ENCODE measurements around the gene CPT1A.
A peak's percentile ranks its signal among the peaks of the same experiment; 100 is the strongest.

CPT1A gene

GRCh38 chr11:68749229-68750123 is 92.2 kb downstream of the CPT1A start:
- H3K9ac ChIP-seq (ENCODE audit: low read depth, low read length), result peak overlapping the region; percentile 77
- peaks cover 29% of the 10 kb centered on the region for H3K36me3 ChIP-seq (ENCODE audit: insufficient read depth, low read depth, low read length)
- H3K9me3 ChIP-seq (ENCODE audit: insufficient read depth, low read depth, low read length), result no peaks in the 10 kb centered on the region
- H3K4me3 ChIP-seq (ENCODE audit: low read length), result peak overlapping the region; percentile 61
- H3K27me3 ChIP-seq (ENCODE audit: insufficient read depth, low read length), result no peaks in the 10 kb centered on the region
- H3K4me1 ChIP-seq (ENCODE audit: insufficient read depth, low read length), result peaks cover 16% of the 10 kb centered on the region; the same call in 1 of the 2 replicates
- no peak overlapping the region for H3K27ac ChIP-seq (ENCODE audit: low read length)

GRCh38 chr11:68748061-68748460 is 93.7 kb downstream of the CPT1A start:
- H3K27ac ChIP-seq (ENCODE audit: low read length), result no peak overlapping the region
- no peak overlapping the region for H3K4me3 ChIP-seq (ENCODE audit: low read length)
- H3K9me3 ChIP-seq (ENCODE audit: insufficient read depth, low read depth, low read length), result no peaks in the 10 kb centered on the region
- H3K36me3 ChIP-seq (ENCODE audit: insufficient read depth, low read depth, low read length), result peaks cover 42% of the 10 kb centered on the region
- no peaks in the 10 kb centered on the region for H3K27me3 ChIP-seq (ENCODE audit: insufficient read depth, low read length)
- no peak overlapping the region for H3K9ac ChIP-seq (ENCODE audit: low read depth, low read length)
- H3K4me1 ChIP-seq (ENCODE audit: insufficient read depth, low read length), result peaks cover 16% of the 10 kb centered on the region; the same call in 1 of the 2 replicates

- Histone ChIP-seq H3K27ac (ENCODE audit: low read length) (no peak overlapping the region), H3K27me3 (ENCODE audit: insufficient read depth, low read length) (no peaks in the 10 kb centered on the region), H3K4me3 (ENCODE audit: low read length) (no peak overlapping the region), H3K9me3 (ENCODE audit: insufficient read depth, low read depth, low read length) (no peaks in the 10 kb centered on the region), H3K4me1 (ENCODE audit: insufficient read depth, low read length) (peaks cover 13% of the 10 kb centered on the region; the same call in 1 of the 2 replicates), H3K36me3 (ENCODE audit: insufficient read depth, low read depth, low read length) (peaks cover 57% of the 10 kb centered on the region), H3K9ac (ENCODE audit: low read depth, low read length) (no peak overlapping the region)
Measured at GRCh38 chr11:68743539-68743938, 98.2 kb downstream of the CPT1A start.

- no peak overlapping the region for H3K27ac ChIP-seq (ENCODE audit: low read length)
Measured at GRCh38 chr11:68741463-68741862, 100.3 kb downstream of the CPT1A start.

GRCh38 chr11:68735646-68736045 is 106.1 kb downstream of the CPT1A start:
- H3K9me3 ChIP-seq (ENCODE audit: insufficient read depth, low read depth, low read length), result no peaks in the 10 kb centered on the region
- H3K36me3 ChIP-seq (ENCODE audit: insufficient read depth, low read depth, low read length), result peaks cover 24% of the 10 kb centered on the region
- H3K27ac ChIP-seq (ENCODE audit: low read length), result no peak overlapping the region
- no peaks in the 10 kb centered on the region for H3K27me3 ChIP-seq (ENCODE audit: insufficient read depth, low read length)
- no peaks in the 10 kb centered on the region for H3K4me1 ChIP-seq (ENCODE audit: insufficient read depth, low read length)
- no peak overlapping the region for H3K4me3 ChIP-seq (ENCODE audit: low read length)
- H3K9ac ChIP-seq (ENCODE audit: low read depth, low read length), result no peak overlapping the region

More at GRCh38 chr11:68741463-68741862, 100.3 kb downstream of the CPT1A start:
- peaks cover 63% of the 10 kb centered on the region for H3K36me3 ChIP-seq (ENCODE audit: insufficient read depth, low read depth, low read length)
- peaks cover 7% of the 10 kb centered on the region; the same call in 1 of the 2 replicates for H3K4me1 ChIP-seq (ENCODE audit: insufficient read depth, low read length)
- H3K4me3 ChIP-seq (ENCODE audit: low read length), result no peak overlapping the region
- no peaks in the 10 kb centered on the region for H3K27me3 ChIP-seq (ENCODE audit: insufficient read depth, low read length)
- H3K9me3 ChIP-seq (ENCODE audit: insufficient read depth, low read depth, low read length), result no peaks in the 10 kb centered on the region
- H3K9ac ChIP-seq (ENCODE audit: low read depth, low read length), result no peak overlapping the region

- Histone ChIP-seq H3K27ac (ENCODE audit: low read length) (no peak overlapping the region), H3K4me3 (ENCODE audit: low read length) (no peak overlapping the region), H3K9me3 (ENCODE audit: insufficient read depth, low read depth, low read length) (no peaks in the 10 kb centered on the region), H3K36me3 (ENCODE audit: insufficient read depth, low read depth, low read length) (peaks cover 24% of the 10 kb centered on the region), H3K27me3 (ENCODE audit: insufficient read depth, low read length) (no peaks in the 10 kb centered on the region), H3K4me1 (ENCODE audit: insufficient read depth, low read length) (no peaks in the 10 kb centered on the region), H3K9ac (ENCODE audit: low read depth, low read length) (no peak overlapping the region)
Measured at GRCh38 chr11:68735125-68735524, 106.6 kb downstream of the CPT1A start.

- no peak overlapping the region for H3K27ac ChIP-seq (ENCODE audit: low read length)
- no peaks in the 10 kb centered on the region for H3K27me3 ChIP-seq (ENCODE audit: insufficient read depth, low read length)
- H3K9me3 ChIP-seq (ENCODE audit: insufficient read depth, low read depth, low read length), result no peaks in the 10 kb centered on the region
- H3K9ac ChIP-seq (ENCODE audit: low read depth, low read length), result no peak overlapping the region
- no peaks in the 10 kb centered on the region for H3K4me1 ChIP-seq (ENCODE audit: insufficient read depth, low read length)
- H3K4me3 ChIP-seq (ENCODE audit: low read length), result no peak overlapping the region
- peaks cover 24% of the 10 kb centered on the region for H3K36me3 ChIP-seq (ENCODE audit: insufficient read depth, low read depth, low read length)
Measured at GRCh38 chr11:68734111-68734510, 107.6 kb downstream of the CPT1A start.

GRCh38 chr11:68727783-68728182 is 113.9 kb downstream of the CPT1A start:
- Histone ChIP-seq H3K9ac (ENCODE audit: low read depth, low read length) (no peak overlapping the region), H3K9me3 (ENCODE audit: insufficient read depth, low read depth, low read length) (no peaks in the 10 kb centered on the region), H3K27ac (ENCODE audit: low read length) (no peak overlapping the region), H3K36me3 (ENCODE audit: insufficient read depth, low read depth, low read length) (no peaks in the 10 kb centered on the region), H3K4me3 (ENCODE audit: low read length) (no peak overlapping the region), H3K4me1 (ENCODE audit: insufficient read depth, low read length) (peaks cover 6% of the 10 kb centered on the region; the same call in 1 of the 2 replicates), H3K27me3 (ENCODE audit: insufficient read depth, low read length) (no peaks in the 10 kb centered on the region)

- no peak overlapping the region for H3K4me3 ChIP-seq (ENCODE audit: low read length)
- H3K27ac ChIP-seq (ENCODE audit: low read length), result no peak overlapping the region
- no peaks in the 10 kb centered on the region for H3K36me3 ChIP-seq (ENCODE audit: insufficient read depth, low read depth, low read length)
- H3K27me3 ChIP-seq (ENCODE audit: insufficient read depth, low read length), result no peaks in the 10 kb centered on the region
- no peaks in the 10 kb centered on the region for H3K9me3 ChIP-seq (ENCODE audit: insufficient read depth, low read depth, low read length)
- H3K9ac ChIP-seq (ENCODE audit: low read depth, low read length), result no peak overlapping the region
- peaks cover 6% of the 10 kb centered on the region; the same call in 1 of the 2 replicates for H3K4me1 ChIP-seq (ENCODE audit: insufficient read depth, low read length)
Measured at GRCh38 chr11:68724293-68724692, 117.4 kb downstream of the CPT1A start.

- no peaks in the 10 kb centered on the region for H3K36me3 ChIP-seq (ENCODE audit: insufficient read depth, low read depth, low read length)
- no peak overlapping the region for H3K27ac ChIP-seq (ENCODE audit: low read length)
- H3K4me1 ChIP-seq (ENCODE audit: insufficient read depth, low read length), result peaks cover 6% of the 10 kb centered on the region; the same call in 1 of the 2 replicates
- H3K27me3 ChIP-seq (ENCODE audit: insufficient read depth, low read length), result no peaks in the 10 kb centered on the region
- no peak overlapping the region for H3K9ac ChIP-seq (ENCODE audit: low read depth, low read length)
- H3K9me3 ChIP-seq (ENCODE audit: insufficient read depth, low read depth, low read length), result no peaks in the 10 kb centered on the region
- H3K4me3 ChIP-seq (ENCODE audit: low read length), result no peak overlapping the region
Measured at GRCh38 chr11:68722143-68722542, 119.6 kb downstream of the CPT1A start.

GRCh38 chr11:68721075-68721474 is 120.6 kb downstream of the CPT1A start:
- H3K36me3 ChIP-seq (ENCODE audit: insufficient read depth, low read depth, low read length), result no peaks in the 10 kb centered on the region
- no peaks in the 10 kb centered on the region for H3K27me3 ChIP-seq (ENCODE audit: insufficient read depth, low read length)
- H3K9ac ChIP-seq (ENCODE audit: low read depth, low read length), result no peak overlapping the region
- H3K27ac ChIP-seq (ENCODE audit: low read length), result no peak overlapping the region
- no peaks in the 10 kb centered on the region for H3K9me3 ChIP-seq (ENCODE audit: insufficient read depth, low read depth, low read length)
- H3K4me1 ChIP-seq (ENCODE audit: insufficient read depth, low read length), result peaks cover 3% of the 10 kb centered on the region; the same call in 1 of the 2 replicates
- H3K4me3 ChIP-seq (ENCODE audit: low read length), result no peak overlapping the region

Measured in iPS-20b (cell line).